Measurements from ENCODE around the gene RAB3GAP2. TPM values are rescaled to one million over a fixed set of nuclear protein-coding genes. Genes with fewer than 3 reads are reported as not detected.

The RAB3GAP2 gene
- total and polyA plus RNA-seq, 2 of the 13 experiments (the other 11 are each of a cell fraction or from before 2014, with no cell fraction given) = 22.6 to 25.0 TPM

GRCh38 chr1:220272841-220273090 is 513 bp upstream of the RAB3GAP2 start (continued):
- TF ChIP-seq CENPT (CRISPR knock-in tag; IDR thresholded peaks at IDR 0.05; ENCODE audit: low read depth) = no peak
- no peak for TF ChIP-seq ARID3A (IDR thresholded peaks at IDR 0.05; ENCODE audit: low read depth, low read length)
- no peak for TF ChIP-seq ZSCAN25 (CRISPR knock-in tag; IDR thresholded peaks at IDR 0.05)
- no peak for TF ChIP-seq ZNF674 (CRISPR knock-in tag; IDR thresholded peaks at IDR 0.05; ENCODE audit: low read depth)

DNA sequence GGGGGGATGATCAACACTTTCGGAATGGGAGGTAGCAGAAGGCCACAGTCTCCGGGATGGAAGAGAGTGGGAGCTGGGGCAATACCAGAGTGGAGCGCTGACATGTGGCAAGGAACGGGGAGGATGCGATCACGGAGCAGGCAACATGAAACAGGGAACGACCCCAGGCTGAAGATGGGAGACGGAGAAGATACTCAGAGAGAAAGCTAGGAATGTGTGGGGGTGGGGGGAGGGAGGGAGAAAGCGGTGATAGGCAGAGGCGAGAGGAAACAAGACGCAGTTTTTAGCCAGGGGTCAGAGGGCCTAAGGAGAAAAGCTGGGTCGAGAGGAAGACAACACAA is 577 bp downstream of the RAB3GAP2 start:
- Histone ChIP-seq H3K27ac (ENCODE audit: extremely low read length, insufficient read depth, low read length) (peak overlapping the region; percentile 78), H3K9ac (ENCODE audit: insufficient read depth, low read depth, low read length) (peak overlapping the region; percentile 90), H2AFZ (ENCODE audit: low read length) (no peak overlapping the region), H3K4me1 (ENCODE audit: insufficient read depth, low read length) (peaks cover 35% of the 10 kb centered on the region), H4K20me1 (ENCODE audit: insufficient read depth, low read length) (peaks cover 3% of the 10 kb centered on the region; the same call in 1 of the 2 replicates), H3K4me2 (ENCODE audit: low read depth, low read length) (peak overlapping the region; percentile 83), H3K36me3 (replicated peaks in 1 of 2; ENCODE audit: control insufficient read depth in 1 of 2, insufficient read depth in 2 of 2, low read length in 2 of 2) (peaks cover 2 to 3% of the 10 kb centered on the region in 2 experiments; a peak in 3 of 5 replicates), H3K79me2 (ENCODE audit: insufficient read depth, low read length) (peaks cover 34% of the 10 kb centered on the region), H3K9me3 (ENCODE audit: low read length) (no peaks in the 10 kb centered on the region), H3K27me3 (ENCODE audit: control insufficient read depth in 1 of 2, insufficient read depth in 2 of 2, low read length in 2 of 2) (peaks cover 0 to 4% of the 10 kb centered on the region in 2 experiments; a peak in 2 of 5 replicates), H3K4me3 (replicated peaks in 1 of 3; ENCODE audit: insufficient read depth in 1 of 3, low read depth in 2 of 3, low read length in 3 of 3) (peak overlapping the region; percentile 86 to 99 (median 96))
- POLR2A ChIA-PET = interaction anchor here (0.6 to 1.1 kb wide), 3 partner anchors 25 to 410 kb away, joined by 3 to 4 read pairs (median 3); no protein-coding TSS in a partner anchor
- WGBS (ENCODE audit: low lambda C conversion rate) = under 1% methylated on average over 12 of the region's 12 CpGs
- ATAC-seq (peak; percentile 50), FAIRE-seq (no peak), DNase-seq (ENCODE audit: low spot score) (no peak)
- intact Hi-C loops (cut with micrococcal nuclease; ENCODE audit: unreplicated experiment) = loop anchor here (5.0 kb wide), 1 partner anchor 54 kb away; no protein-coding TSS in a partner anchor
- in situ Hi-C loops (cut with HindIII; ENCODE audit: extremely low pct_ligation_motif_present, low pct_unique_long_range_greater_than_20kb) = loop anchor here (10.0 kb wide), 1 partner anchor 513 kb away; the partner anchor contains the start of gene MTARC1
- no TSS peak for BruUV-seq (replicated peaks)
- CTCF ChIA-PET (ENCODE audit: low intra/inter-chr PET ratio, low total read pairs) = no interaction called here
- no peak for TF ChIP-seq ZNF589 (CRISPR knock-in tag; conservative IDR thresholded peaks at IDR 0.05)
- no peak for TF ChIP-seq ASH2L (IDR thresholded peaks at IDR 0.05; ENCODE audit: insufficient read length, low read depth, low read length)
- TF ChIP-seq, protein P1, sequence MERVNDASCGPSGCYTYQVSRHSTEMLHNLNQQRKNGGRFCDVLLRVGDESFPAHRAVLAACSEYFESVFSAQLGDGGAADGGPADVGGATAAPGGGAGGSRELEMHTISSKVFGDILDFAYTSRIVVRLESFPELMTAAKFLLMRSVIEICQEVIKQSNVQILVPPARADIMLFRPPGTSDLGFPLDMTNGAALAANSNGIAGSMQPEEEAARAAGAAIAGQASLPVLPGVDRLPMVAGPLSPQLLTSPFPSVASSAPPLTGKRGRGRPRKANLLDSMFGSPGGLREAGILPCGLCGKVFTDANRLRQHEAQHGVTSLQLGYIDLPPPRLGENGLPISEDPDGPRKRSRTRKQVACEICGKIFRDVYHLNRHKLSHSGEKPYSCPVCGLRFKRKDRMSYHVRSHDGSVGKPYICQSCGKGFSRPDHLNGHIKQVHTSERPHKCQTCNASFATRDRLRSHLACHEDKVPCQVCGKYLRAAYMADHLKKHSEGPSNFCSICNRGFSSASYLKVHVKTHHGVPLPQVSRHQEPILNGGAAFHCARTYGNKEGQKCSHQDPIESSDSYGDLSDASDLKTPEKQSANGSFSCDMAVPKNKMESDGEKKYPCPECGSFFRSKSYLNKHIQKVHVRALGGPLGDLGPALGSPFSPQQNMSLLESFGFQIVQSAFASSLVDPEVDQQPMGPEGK (CRISPR knock-in tag; IDR thresholded peaks at IDR 0.05) = 0 out of 2 replicates have a peak, but pooled peaks have one; percentile 13
- TF ChIP-seq, protein P2, sequence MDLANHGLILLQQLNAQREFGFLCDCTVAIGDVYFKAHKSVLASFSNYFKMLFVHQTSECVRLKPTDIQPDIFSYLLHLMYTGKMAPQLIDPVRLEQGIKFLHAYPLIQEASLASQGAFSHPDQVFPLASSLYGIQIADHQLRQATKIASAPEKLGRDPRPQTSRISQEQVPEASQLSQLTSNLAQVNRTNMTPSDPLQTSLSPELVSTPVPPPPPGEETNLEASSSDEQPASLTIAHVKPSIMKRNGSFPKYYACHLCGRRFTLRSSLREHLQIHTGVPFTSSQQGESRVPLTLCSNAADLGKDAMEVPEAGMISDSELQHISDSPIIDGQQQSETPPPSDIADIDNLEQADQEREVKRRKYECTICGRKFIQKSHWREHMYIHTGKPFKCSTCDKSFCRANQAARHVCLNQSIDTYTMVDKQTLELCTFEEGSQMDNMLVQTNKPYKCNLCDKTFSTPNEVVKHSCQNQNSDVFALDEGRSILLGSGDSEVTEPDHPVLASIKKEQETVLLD (CRISPR knock-in tag; IDR thresholded peaks at IDR 0.05; ENCODE audit: low read depth) = no peak
- no peak for TF ChIP-seq ZBTB3 (CRISPR knock-in tag; IDR thresholded peaks at IDR 0.05; ENCODE audit: borderline replicate concordance, low read depth)
- TF ChIP-seq, protein P3, sequence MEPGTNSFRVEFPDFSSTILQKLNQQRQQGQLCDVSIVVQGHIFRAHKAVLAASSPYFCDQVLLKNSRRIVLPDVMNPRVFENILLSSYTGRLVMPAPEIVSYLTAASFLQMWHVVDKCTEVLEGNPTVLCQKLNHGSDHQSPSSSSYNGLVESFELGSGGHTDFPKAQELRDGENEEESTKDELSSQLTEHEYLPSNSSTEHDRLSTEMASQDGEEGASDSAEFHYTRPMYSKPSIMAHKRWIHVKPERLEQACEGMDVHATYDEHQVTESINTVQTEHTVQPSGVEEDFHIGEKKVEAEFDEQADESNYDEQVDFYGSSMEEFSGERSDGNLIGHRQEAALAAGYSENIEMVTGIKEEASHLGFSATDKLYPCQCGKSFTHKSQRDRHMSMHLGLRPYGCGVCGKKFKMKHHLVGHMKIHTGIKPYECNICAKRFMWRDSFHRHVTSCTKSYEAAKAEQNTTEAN (CRISPR knock-in tag; conservative IDR thresholded peaks at IDR 0.05) = no peak
- TF ChIP-seq ZNF343 (CRISPR knock-in tag; IDR thresholded peaks at IDR 0.05) = no peak
- TF ChIP-seq ZBTB7B (CRISPR knock-in tag; IDR thresholded peaks at IDR 0.05) = peak; percentile 5; the same call in 1 of the 2 replicates
- TF ChIP-seq, protein P4, sequence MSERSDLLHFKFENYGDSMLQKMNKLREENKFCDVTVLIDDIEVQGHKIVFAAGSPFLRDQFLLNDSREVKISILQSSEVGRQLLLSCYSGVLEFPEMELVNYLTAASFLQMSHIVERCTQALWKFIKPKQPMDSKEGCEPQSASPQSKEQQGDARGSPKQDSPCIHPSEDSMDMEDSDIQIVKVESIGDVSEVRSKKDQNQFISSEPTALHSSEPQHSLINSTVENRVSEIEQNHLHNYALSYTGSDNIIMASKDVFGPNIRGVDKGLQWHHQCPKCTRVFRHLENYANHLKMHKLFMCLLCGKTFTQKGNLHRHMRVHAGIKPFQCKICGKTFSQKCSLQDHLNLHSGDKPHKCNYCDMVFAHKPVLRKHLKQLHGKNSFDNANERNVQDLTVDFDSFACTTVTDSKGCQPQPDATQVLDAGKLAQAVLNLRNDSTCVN (CRISPR knock-in tag; IDR thresholded peaks at IDR 0.05; ENCODE audit: borderline replicate concordance) = no peak
- TF ChIP-seq KDM5A (IDR thresholded peaks at IDR 0.05; ENCODE audit: borderline replicate concordance, low read length) = 0 out of 2 replicates have a peak, but pooled peaks have one; percentile 27
- no peak for TF ChIP-seq ARNT2 (CRISPR knock-in tag; IDR thresholded peaks at IDR 0.05; ENCODE audit: low read depth)
